Measurements from ENCODE around the gene CLTCL1.

- no peak for TF ChIP-seq POLR2A (IDR thresholded peaks at IDR 0.05)
- TF ChIP-seq, protein P1, sequence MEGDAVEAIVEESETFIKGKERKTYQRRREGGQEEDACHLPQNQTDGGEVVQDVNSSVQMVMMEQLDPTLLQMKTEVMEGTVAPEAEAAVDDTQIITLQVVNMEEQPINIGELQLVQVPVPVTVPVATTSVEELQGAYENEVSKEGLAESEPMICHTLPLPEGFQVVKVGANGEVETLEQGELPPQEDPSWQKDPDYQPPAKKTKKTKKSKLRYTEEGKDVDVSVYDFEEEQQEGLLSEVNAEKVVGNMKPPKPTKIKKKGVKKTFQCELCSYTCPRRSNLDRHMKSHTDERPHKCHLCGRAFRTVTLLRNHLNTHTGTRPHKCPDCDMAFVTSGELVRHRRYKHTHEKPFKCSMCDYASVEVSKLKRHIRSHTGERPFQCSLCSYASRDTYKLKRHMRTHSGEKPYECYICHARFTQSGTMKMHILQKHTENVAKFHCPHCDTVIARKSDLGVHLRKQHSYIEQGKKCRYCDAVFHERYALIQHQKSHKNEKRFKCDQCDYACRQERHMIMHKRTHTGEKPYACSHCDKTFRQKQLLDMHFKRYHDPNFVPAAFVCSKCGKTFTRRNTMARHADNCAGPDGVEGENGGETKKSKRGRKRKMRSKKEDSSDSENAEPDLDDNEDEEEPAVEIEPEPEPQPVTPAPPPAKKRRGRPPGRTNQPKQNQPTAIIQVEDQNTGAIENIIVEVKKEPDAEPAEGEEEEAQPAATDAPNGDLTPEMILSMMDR (IDR thresholded peaks at IDR 0.05) = no peak
These were observed 94.5 kb downstream of the CLTCL1 start for GRCh38 chr22:19196841-19197612.

Measured in heart left ventricle (tissue), 13 donors.